Activated B cell treated with CpG ODN at 0.5 μM for 24 hours (primary cell): Measurements from ENCODE around the gene INCA1. TPM values are rescaled to one million over a fixed set of nuclear protein-coding genes. Genes with fewer than 3 reads are reported as not detected.

Experiments
- ATAC-seq: fragments of 200-7000 bp; cut with Tn5 transposase; one replicate; pipeline ENCODE4 v1.10.0; 2021; ENCODE audit warnings: low read depth, mild to moderate bottlenecking, moderate library complexity
- CTCF ChIA-PET: fragments of 350-600 bp; sonication (Branson Sonifier 250); formaldehyde crosslinking; loops from one replicate; lab custom pipeline; 2021; ENCODE audit warnings: antibody characterized with exemption; lab: Charles Lee
- POLR2A ChIA-PET: fragments of 350-600 bp; sonication (Branson Sonifier 250); formaldehyde crosslinking; loops from one replicate; lab custom pipeline; 2021; ENCODE audit warnings: antibody characterized with exemption; lab: Charles Lee
- DNase-seq: peaks from one replicate; pipeline ENCODE4 v3.0.0; 2022
- H3K27ac Mint-ChIP-seq: one replicate; pipeline ENCODE4 v1.8.0; 2020; ENCODE audit warnings: mixed read lengths
- H3K27me3 Mint-ChIP-seq: one replicate; pipeline ENCODE4 v1.8.0; 2021; ENCODE audit warnings: mixed read lengths
- H3K36me3 Mint-ChIP-seq: one replicate; pipeline ENCODE4 v1.8.0; 2021; ENCODE audit warnings: low read depth, mixed read lengths
- H3K4me1 Mint-ChIP-seq: one replicate; pipeline ENCODE4 v1.8.0; 2021; ENCODE audit warnings: mixed read lengths
- H3K4me3 Mint-ChIP-seq: one replicate; pipeline ENCODE4 v1.8.0; 2020; ENCODE audit warnings: mild to moderate bottlenecking, mixed read lengths
- H3K9me3 Mint-ChIP-seq: one replicate; pipeline ENCODE4 v1.8.0; 2020; ENCODE audit warnings: mixed read lengths
- CTCF ChIP-seq: fragments of 200-600 bp; IDR thresholded peaks from one replicate; pipeline ENCODE4 v1.8.0; 2022; ENCODE audit warnings: antibody characterized with exemption, mild to moderate bottlenecking
- intact Hi-C: fragments of 100-400 bp; cut with micrococcal nuclease; formaldehyde crosslinking; loops from one replicate; pipeline ENCODE4 v1.15.1; 2024
- total RNA-seq: library from RNA; stranded (reverse); gene quantifications from 2 replicates; pipeline ENCODE4 v1.2.3, GENCODE V29; 2022

The INCA1 gene
- total RNA-seq, 1 donor from 2014 or later, result 0.44 TPM

- TF ChIP-seq CTCF, result no peak
- no peak overlapping the region for H3K27ac Mint-ChIP-seq
- intact Hi-C loops, result no loop called here
- H3K4me3 Mint-ChIP-seq, result no peak overlapping the region
- ATAC-seq, result no peak
- ChIA-PET CTCF (no interaction called here), POLR2A (no interaction called here)
- H3K27me3 Mint-ChIP-seq, result no peaks in the 10 kb centered on the region
- DNase-seq, result no peak
- no peaks in the 10 kb centered on the region for H3K36me3 Mint-ChIP-seq
- H3K4me1 Mint-ChIP-seq, result peaks cover 8% of the 10 kb centered on the region
- no peaks in the 10 kb centered on the region for H3K9me3 Mint-ChIP-seq
Measured at GRCh38 chr17:5042157-5043022, 45.1 kb upstream of the INCA1 start.

- DNase-seq (no peak), ATAC-seq (no peak)
- POLR2A ChIA-PET, result interaction anchor here (0.6 to 0.7 kb wide), 3 partner anchors 12 to 163 kb away, joined by 3 to 4 read pairs (median 3); no protein-coding TSS in a partner anchor
- Mint-ChIP-seq H3K4me3 (no peak within 1 kb of the TSS), H3K27ac (no peak within 1 kb of the TSS), H3K9me3 (no peaks in the 10 kb centered on the region), H3K36me3 (no peaks in the 10 kb centered on the region), H3K27me3 (peaks cover 10% of the 10 kb centered on the region), H3K4me1 (peaks cover 14% of the 10 kb centered on the region)
- CTCF ChIA-PET, result interaction anchor here (3.6 kb wide), 1 partner anchor 26 kb away, joined by 13 read pairs; no protein-coding TSS in a partner anchor
- intact Hi-C loops, result no loop called here
- TF ChIP-seq CTCF, result no peak
Measured at GRCh38 chr17:5035315-5035714, 38.0 kb upstream of the INCA1 start, which contains the start of gene SLC52A1. TSS of gene SLC52A1 (minus strand) at chr17:5035426. CDS start at chr17:5034606, 820 bp downstream.

- ATAC-seq, result no peak
- H3K27ac Mint-ChIP-seq, result no peak overlapping the region
- H3K4me3 Mint-ChIP-seq, result no peak overlapping the region
- TF ChIP-seq CTCF, result no peak
- H3K27me3 Mint-ChIP-seq, result peaks cover 10% of the 10 kb centered on the region
- H3K9me3 Mint-ChIP-seq, result no peaks in the 10 kb centered on the region
- DNase-seq, result no peak
- H3K4me1 Mint-ChIP-seq, result peaks cover 14% of the 10 kb centered on the region
- intact Hi-C loops, result loop anchor here (5.0 kb wide), 2 partner anchors 78 to 203 kb away; partner anchors contain the start of gene ZNF232
- CTCF ChIA-PET, result interaction anchor here (1.3 to 3.6 kb wide), 2 partner anchors 15 to 27 kb away, joined by 3 to 13 read pairs; no protein-coding TSS in a partner anchor
- POLR2A ChIA-PET, result interaction anchor here (0.7 kb wide), 1 partner anchor 19 kb away, joined by 3 read pairs; no protein-coding TSS in a partner anchor
- no peaks in the 10 kb centered on the region for H3K36me3 Mint-ChIP-seq
Measured at GRCh38 chr17:5034651-5035050, 37.3 kb upstream of the INCA1 start.

- ATAC-seq, result no peak
- Mint-ChIP-seq H3K4me3 (no peak overlapping the region), H3K36me3 (no peaks in the 10 kb centered on the region), H3K9me3 (no peaks in the 10 kb centered on the region), H3K4me1 (peaks cover 14% of the 10 kb centered on the region), H3K27me3 (peaks cover 10% of the 10 kb centered on the region), H3K27ac (no peak overlapping the region)
- TF ChIP-seq CTCF, result no peak
- ChIA-PET POLR2A (no interaction called here), CTCF (interaction anchor here (1.3 to 3.6 kb wide), 2 partner anchors 16 to 28 kb away, joined by 3 to 13 read pairs; no protein-coding TSS in a partner anchor)
- intact Hi-C loops, result loop anchor here (5.0 kb wide), 2 partner anchors 78 to 203 kb away; partner anchors contain the start of gene ZNF232
- no peak for DNase-seq
Measured at GRCh38 chr17:5034063-5034462, 36.7 kb upstream of the INCA1 start.
